ENCODE results near the gene NR2E1. TPM values are rescaled to one million over a fixed set of nuclear protein-coding genes. Genes with fewer than 3 reads are reported as not detected.

The NR2E1 gene
- total RNA-seq, 1 donor from 2014 or later = not detected

DNA sequence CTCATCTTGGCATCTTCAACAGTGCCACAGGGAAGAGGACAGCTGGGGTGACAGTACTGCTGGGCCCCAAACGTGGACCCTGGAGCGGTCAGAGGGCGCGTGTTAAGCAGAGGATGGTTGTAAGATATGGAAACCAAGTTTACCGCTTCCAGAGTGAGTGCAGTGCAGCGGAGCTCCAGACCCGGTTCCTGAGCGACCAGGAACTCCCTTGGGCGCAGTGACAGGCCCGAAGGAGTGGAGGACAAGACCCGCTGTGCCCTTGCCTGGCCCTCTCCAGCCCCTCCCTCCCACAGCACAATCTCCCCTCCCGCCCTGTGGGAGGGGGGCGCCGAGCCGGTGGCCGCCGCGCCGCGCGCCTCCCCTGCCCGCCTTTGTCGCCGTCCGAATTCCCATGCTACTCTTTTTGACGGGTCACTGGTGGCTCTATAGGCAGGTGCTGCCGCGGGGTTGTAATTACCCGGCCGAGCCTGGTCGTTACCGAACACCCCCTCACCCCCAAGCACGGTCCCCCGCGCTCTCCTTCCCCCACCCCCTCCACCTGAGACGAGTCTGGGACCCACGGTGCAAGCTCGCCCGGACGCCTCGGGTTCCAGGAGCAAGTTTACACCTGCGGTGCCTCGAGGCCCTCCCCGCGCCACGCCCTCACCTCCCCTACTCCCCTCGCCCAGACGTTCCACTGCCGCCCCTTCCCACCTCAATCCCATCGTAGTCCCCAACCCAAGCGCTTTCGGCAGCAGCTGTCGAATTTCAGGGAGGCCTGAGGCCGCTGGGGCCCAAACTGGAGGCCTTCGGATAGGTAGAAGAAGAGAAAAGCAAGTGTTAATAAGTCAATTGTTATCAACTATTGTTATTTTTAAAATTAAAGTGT, 3.9 kb downstream of the NR2E1 start:
- no peak for ATAC-seq

DNA sequence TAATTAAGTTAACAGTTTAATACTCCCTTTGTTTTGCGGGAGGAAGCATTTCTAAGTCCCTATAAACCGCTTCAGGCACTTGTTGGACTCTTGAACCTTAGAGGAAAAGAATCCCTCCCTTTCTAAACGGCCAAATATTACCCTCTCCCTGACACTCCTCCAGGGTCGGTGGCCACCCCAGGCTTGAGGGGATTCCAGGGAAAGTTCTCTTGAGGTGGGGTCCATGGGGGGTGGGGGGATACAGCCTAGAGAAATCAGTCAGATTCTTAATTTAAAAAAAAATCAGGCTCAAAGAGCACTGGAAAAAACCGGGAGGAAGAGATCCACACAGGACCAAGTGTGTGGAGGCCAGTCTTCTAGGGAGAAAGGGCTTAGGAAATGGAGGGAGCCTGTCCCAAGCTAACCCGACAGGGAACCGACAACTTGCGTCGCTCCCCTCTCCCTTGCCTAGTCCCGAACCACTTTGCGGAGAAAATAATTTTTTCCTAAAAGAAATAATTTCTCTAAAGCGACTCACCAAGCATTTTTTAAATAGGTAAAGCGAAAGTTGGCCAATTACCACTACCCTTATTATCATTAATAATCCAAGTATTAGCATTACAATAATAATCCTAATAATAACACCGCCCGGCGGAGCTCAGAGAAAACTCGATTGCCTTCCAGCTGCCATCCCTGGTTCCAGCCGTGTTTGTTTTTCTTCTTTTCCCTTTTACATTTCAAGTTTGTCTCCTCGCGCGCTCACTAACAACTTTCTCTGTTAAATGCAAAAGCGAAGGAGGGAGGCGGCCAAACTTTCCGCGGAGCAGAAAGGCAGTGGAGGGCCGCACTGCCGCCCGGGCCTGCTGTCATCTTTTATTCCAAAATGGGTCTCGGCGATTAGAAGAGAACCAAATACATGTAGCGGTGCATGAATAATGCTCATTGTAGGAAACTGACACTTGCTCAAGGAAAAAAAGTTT, 4.8 kb downstream of the NR2E1 start:
- ATAC-seq = no peak
- no peak for DNase-seq
- intact Hi-C loops (cut with micrococcal nuclease) = no loop called here

More for the DNA sequence above, 3.9 kb downstream of the NR2E1 start:
- intact Hi-C loops (cut with micrococcal nuclease) = no loop called here
- no peak for DNase-seq

DNA sequence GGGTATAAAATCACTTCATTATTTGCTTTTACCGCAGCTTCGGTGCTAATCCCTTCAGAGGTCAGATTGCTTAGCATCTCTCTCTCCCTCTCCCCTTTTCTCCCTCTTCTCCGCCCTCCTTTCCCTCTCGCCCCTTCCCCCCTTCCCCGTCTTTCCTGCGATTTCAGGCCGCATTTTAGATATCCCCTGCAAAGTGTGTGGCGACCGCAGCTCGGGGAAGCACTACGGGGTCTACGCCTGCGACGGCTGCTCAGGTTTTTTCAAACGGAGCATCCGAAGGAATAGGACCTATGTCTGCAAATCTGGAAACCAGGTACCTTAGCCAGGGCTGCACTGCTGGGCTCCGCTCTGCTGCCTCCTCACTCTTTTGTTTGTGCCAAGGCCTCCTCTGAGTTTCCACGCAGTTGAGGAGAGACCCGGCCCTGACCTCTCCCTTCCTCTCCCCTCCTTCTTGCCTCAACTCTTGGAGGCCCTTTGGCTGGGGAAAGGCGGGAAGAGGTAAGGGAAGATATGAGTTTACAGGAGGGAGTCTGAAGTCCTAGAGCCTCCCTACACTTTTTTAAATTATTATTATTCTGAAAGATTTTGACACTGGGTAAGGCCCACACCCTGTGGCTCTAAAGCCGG, 5.6 kb downstream of the NR2E1 start:
- intact Hi-C loops (cut with micrococcal nuclease) = no loop called here
- DNase-seq = no peak
- no peak for ATAC-seq

DNA sequence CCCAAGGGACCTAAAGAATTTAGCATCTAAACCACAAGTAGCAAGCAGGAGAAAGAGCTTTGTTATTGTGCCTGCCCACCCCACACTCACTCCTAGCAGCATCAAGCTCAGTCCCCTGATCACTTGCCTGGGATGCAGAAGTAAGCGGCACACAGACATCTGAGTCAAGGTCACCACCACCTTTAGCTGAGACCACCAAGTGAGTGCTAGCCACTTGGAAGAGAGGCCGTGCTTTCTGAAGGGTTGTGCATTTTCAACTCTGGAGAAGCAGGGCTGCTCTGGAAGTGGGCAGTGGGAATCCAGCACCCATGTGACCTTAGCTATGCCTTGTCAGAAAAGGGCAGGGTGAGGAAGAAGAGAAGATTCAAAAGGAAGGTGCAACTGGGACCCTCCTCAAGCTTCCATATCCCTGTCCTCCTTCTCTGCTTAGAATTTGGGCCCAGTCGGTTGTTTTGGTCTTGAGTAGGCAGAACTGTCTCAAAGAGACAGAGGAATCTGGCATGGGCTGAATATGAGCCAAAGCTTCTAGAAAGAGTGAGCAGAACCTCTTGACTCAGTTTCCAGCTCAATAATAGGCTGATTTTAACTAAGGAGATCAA, 6.2 kb downstream of the NR2E1 start:
- no peak for ATAC-seq
- intact Hi-C loops (cut with micrococcal nuclease) = no loop called here

DNA sequence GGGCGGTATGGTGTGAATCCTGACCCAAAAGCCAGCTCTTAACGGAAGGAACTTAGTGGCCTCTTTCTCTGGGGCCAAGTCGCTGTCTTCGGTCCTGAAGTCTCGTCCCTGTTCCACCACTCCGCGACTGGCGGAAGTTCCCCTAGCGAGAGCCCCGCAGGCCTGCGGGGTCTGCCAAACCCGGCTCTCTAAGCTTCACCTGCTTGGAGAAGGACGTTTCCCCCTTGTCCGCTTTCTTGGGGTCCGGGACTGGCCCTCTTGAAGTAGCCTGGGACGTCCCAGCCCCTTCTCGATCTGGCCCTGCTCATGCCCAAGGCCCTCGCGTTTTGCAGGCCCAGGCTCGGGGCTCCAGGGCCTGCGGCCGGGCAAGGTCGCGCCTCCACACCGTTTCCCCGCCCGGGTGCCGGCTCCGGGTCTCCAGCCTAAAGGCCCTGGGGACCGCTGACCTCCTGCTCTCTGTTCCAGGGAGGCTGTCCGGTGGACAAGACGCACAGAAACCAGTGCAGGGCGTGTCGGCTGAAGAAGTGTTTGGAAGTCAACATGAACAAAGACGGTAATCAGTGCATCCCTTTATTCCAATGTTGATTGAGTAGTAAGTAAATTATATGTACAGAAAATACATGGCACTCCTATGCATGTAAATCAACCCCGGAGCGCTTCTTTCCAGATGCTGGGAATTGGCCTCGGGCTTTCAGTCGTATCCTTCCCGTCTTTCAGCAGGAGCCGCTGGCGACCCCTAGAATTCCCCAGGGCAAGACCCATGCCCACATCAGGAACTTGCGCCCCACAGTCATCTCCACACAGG, 8.8 kb downstream of the NR2E1 start:
- DNase-seq = no peak
- peak; percentile 28 for ATAC-seq
- intact Hi-C loops (cut with micrococcal nuclease) = no loop called here

More for the DNA sequence above, 6.2 kb downstream of the NR2E1 start:
- DNase-seq = no peak

DNA sequence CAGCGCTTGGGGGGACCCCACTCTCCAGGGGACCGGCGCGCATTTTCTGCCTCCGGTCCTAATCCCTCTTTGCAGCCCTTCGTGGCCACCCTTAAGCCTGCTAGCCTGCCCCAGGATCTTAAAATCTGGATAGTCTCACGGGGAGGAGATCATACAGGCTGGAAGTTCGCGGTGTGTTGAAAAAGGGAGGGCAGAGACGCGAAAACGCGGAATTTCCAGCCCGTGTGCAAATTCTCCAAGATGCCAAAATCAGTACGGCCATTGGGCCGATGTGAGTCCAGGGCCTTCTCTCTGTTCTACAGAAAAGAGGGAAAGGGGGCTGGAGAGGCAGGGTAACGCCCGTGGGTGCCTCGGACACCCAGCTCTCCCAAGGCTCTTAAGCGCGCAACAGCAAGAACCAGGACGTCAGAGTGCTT, 9.4 kb downstream of the NR2E1 start:
- ATAC-seq = no peak
- intact Hi-C loops (cut with micrococcal nuclease) = no loop called here
- no peak for DNase-seq

DNA sequence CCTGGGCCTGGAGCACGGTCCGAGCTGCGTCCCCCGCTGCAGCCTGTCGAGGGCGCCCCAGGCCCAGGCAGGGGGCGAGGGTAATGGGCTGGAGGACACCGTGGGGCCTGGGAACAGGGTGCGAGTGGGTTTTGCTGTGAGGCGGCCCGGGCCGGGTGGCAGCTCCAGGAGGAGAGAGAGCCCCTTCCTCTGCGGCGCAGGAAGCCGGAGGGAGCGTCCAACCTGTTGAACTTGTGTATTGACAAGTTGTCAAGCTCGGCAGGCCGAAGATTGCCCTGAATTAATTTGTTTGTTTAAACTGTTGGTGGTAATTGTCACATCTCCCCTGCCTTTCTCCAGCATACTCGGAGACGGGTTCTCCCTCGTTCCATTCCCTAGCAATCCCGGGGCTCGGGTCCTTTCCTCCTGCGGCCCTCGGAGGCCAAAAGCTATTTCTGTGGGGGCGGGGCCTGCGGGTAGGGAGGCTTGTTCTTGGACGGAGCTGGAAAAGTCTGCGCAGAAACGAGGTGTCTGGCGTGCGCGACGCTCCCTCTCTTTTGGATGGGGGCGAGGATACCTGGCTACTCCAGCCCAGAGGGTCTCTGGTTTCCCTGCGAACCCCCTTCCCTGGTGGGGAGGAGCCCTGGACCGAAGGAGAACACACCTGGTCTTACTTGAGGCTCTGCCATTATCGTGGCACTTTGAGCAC, 9.9 kb downstream of the NR2E1 start:
- no peak for DNase-seq
- no peak for ATAC-seq

DNA sequence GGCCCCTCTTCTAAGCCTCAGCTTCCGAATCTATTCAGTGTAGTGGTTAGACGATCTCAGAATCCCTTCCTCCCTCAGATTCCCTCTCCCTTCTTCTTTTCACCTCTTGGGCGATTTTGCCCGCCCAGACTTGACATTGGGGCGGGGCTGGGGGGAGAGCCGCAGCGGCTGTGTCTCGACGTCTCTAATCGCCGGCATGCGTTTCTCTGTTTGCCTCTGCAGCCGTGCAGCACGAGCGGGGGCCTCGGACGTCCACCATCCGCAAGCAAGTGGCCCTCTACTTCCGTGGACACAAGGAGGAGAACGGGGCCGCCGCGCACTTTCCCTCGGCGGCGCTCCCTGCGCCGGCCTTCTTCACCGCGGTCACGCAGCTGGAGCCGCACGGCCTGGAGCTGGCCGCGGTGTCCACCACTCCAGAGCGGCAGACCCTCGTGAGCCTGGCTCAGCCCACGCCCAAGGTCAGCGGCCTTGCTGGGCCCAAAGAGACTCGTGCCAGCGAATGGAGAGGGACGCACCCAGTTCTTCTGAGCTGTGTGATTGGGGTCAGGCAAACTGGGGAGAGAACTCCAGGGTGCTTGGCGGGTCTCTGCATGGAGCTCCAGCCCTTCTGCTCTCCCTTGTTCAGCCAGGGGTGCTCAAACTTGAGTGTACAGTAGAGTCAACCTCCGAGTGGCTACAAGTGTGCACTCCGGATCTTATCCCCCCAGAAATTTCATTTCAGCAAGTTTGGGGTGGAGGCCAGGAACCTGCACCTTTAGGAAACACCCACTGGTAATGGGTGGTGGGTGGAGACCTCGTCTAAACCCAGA, 10.7 kb downstream of the NR2E1 start:
- ATAC-seq (no peak), DNase-seq (no peak)
- intact Hi-C loops (cut with micrococcal nuclease) = no loop called here

More for the DNA sequence above, 9.9 kb downstream of the NR2E1 start:
- intact Hi-C loops (cut with micrococcal nuclease) = no loop called here

DNA sequence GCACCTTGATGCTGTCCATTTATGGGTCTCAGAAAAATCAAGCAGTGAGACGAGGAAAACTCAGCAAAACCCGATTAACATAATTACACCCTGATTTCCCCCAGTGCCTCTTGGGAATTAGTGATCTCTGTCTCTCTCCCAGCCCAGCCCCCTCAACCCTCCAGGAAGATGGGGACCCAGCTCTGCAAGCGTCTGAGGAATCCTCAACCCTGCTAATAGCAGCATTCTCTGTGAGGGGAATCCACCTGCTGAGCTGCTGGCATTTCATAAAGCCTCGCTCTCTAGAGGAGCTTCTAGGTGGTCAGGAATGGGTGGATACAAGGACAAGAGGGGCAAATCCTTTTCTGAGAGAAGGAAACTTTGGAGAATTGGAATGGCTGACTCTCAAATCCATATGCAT, 13.9 kb downstream of the NR2E1 start:
- no peak for ATAC-seq
- intact Hi-C loops (cut with micrococcal nuclease) = no loop called here
- no peak for DNase-seq

DNA sequence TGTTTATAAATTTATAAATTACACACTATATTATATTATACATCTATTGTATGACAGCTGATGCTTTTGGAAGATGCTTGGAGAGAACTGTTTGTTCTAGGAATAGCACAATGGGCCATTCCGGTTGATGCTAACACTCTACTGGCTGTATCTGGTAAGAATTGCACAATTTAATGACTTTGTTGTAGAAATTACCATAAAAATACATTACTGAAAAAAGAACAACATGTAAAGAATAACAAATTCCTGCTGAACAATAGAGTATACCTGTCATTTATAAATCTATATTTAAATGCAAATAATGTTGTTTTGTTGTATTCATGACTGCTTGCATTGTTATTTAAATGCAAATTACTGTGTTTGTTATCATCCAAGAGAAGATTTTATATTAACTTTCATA, 14.4 kb downstream of the NR2E1 start:
- no peak for DNase-seq
- intact Hi-C loops (cut with micrococcal nuclease) = no loop called here
- no peak for ATAC-seq

DNA sequence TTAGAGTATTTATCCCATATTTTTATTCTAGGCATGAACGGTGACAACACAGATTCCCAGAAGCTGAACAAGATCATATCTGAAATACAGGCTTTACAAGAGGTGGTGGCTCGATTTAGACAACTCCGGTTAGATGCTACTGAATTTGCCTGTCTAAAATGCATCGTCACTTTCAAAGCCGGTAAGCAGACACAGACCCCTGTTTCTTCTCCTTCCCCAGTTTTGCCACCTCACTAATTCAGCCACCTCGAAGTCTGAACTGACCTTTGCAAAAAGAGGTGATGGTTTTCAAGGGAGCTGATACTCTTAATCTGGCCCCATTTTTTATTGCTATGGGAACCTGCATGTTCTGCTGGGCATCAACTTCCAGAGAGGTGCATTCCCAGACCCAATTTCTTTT, 15.0 kb downstream of the NR2E1 start:
- no peak for DNase-seq
- ATAC-seq = no peak
- intact Hi-C loops (cut with micrococcal nuclease) = no loop called here

DNA sequence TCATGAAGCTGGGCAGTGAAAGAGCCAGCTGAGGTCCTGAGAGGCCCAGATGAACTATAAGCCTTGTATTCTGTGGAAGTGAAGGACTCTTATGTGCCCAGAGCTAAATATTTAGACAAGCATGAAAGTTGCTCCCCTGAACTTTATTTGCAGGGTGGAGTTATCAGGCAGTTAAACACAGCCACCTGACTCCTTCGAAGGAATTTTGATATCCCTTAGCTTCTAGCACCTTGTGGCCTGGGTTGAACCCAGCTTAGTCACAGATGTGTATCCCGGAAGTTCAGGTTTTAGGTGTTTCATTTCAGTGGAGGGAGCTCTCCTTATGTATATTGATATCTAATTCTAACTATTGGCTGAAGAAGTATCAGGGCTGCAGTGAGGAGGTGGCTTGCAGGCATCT, 20.4 kb downstream of the NR2E1 start:
- ATAC-seq (no peak), DNase-seq (no peak)
- intact Hi-C loops (cut with micrococcal nuclease) = no loop called here

DNA sequence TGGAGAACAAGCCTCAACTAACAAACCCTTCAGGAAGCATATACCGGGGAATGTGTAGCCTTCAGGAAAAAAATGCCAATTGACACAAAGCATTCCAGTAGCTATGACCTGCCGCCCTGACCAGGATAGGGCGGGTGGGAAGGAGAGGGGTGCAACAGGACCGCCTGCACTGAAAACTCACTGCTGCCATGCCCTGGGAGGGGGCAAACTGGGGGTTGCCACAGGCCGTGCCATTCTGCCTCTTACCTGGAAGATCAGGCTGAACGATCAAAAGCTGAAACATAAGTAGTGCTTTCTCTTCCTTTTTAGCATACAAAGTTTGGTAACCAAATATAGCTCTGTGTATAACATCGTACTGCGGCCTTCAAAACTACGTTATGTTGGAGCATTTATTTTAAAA, 21.7 kb downstream of the NR2E1 start:
- intact Hi-C loops (cut with micrococcal nuclease) = no loop called here
- ATAC-seq (no peak), DNase-seq (no peak)

DNA sequence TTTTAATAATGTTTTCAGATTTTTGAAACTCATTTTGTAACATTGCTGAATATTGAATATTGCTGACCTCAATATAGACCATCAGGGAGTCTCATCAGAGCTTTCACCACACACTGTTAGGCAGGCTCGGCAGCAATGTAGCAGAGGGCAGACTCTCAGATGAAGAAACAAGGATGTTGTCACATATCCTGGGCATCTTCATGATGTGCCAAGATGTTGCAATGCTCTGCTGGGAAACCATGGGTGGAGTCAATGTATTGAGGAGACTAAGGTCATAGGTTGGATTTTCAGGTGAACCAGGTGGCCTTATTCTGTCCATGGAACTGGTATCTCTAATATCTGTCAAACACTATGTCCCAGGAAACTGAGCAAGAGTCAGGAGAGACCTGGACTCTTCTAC, 27.3 kb downstream of the NR2E1 start:
- DNase-seq (no peak), ATAC-seq (no peak)
- intact Hi-C loops (cut with micrococcal nuclease) = no loop called here

DNA sequence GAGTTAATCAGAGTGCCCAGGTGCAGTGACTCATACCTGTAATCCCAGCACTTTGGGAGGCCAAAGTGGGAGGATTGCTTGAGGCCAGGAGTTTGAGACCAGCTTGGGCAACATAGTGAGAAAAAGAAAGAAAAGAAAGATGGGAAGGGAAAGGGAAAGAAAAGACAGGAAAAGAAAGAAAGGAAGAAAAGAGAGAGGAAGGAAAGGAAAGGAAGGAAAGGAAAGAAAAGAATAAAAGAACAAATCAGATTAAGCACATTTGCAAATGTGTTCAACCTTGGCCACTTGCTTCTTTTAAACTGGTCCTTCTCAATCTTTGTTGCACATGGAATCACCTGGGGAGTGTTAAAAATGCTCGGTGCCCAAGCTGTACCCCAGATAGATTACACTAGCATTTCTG, 28.0 kb downstream of the NR2E1 start:
- DNase-seq (no peak), ATAC-seq (no peak)
- intact Hi-C loops (cut with micrococcal nuclease) = no loop called here

DNA sequence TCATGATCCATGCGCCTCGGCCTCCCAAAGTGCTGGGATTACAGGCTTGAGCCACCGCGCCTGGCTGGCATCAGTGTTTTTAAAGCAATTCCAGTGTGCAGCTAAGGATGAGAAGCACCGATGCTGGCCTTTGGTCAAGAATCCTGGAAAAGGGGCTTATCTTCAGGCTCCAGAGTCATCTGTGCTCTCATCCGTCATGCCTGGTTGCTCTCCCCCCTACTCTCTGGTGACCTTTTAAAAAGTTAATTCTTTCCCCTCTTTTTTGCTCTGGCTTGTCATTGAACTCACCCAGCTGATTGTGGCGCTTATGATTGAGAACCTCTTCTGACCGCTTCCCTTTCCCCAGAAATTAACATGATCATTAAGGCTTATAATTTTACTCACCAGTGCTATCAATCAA, 28.7 kb downstream of the NR2E1 start:
- ATAC-seq (no peak), DNase-seq (no peak)
- intact Hi-C loops (cut with micrococcal nuclease) = no loop called here

DNA sequence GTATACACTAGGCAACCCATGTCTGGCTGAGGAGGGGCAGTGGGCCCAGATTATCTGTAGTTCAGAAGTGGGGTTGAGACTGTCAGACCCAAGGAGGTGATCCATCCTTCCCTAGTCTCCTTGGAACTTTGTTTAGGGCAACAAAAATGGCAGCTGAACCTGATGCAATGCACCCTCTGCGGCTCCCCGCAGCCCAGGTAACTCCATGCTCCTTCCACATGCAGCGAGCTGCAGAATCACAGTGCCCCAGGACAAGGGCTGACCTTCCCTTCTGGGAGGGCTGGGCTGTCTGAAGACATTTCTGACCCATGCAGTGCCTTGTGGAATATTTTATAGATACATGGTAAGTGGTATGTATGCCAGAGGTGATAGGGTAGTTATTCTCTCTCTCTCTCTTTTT, 29.4 kb downstream of the NR2E1 start:
- DNase-seq (no peak), ATAC-seq (no peak)
- intact Hi-C loops (cut with micrococcal nuclease) = no loop called here

Data from left ventricle myocardium superior (tissue), 1 donor.